ENCODE measurements around the gene RPS2. TPM values are rescaled to one million over a fixed set of nuclear protein-coding genes. Genes with fewer than 3 reads are reported as not detected.
A peak's percentile ranks its signal among the peaks of the same experiment; 100 is the strongest.

The RPS2 gene
- total RNA-seq, 4 donors from 2014 or later: 1,591 to 3,468 (median 1,745) TPM

DNA sequence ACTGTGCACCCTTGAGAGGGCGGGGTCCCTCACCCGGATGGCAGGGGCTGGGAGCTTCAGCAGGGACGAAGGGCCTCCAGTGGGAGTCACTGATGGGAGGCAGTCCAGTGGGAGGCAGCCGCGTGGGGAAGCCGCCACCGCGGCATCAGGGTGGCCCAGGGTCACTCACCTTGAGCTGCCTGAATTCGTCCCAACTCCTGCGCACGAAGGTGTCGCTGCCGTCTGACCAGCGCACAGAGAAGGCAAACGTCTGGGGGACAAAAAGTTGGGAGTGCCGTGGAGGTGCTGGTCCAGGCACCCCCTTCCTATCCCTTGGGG lies 16.1 kb upstream of the RPS2 start:
- Histone ChIP-seq H3K9me3 (no peaks in the 10 kb centered on the region), H3K27me3 (peaks cover 0 to 55% of the 10 kb centered on the region in 2 donors), H3K36me3 (peaks cover 0 to 44% (median 24%) of the 10 kb centered on the region in 3 donors), H3K4me1 (peaks cover 0 to 45% (median 24%) of the 10 kb centered on the region in 4 donors), H3K27ac (no peak overlapping the region), H3K4me3 (no peak overlapping the region)
- TF ChIP-seq POLR2A (IDR thresholded peaks at IDR 0.05): no peak
- TF ChIP-seq, protein P1, sequence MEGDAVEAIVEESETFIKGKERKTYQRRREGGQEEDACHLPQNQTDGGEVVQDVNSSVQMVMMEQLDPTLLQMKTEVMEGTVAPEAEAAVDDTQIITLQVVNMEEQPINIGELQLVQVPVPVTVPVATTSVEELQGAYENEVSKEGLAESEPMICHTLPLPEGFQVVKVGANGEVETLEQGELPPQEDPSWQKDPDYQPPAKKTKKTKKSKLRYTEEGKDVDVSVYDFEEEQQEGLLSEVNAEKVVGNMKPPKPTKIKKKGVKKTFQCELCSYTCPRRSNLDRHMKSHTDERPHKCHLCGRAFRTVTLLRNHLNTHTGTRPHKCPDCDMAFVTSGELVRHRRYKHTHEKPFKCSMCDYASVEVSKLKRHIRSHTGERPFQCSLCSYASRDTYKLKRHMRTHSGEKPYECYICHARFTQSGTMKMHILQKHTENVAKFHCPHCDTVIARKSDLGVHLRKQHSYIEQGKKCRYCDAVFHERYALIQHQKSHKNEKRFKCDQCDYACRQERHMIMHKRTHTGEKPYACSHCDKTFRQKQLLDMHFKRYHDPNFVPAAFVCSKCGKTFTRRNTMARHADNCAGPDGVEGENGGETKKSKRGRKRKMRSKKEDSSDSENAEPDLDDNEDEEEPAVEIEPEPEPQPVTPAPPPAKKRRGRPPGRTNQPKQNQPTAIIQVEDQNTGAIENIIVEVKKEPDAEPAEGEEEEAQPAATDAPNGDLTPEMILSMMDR (IDR thresholded peaks at IDR 0.05): no peak
- no peak for TF ChIP-seq EP300 (IDR thresholded peaks at IDR 0.05)
- 12 to 23% methylated on average over 13 to 16 of the region's 16 CpGs for WGBS, 2 donors
- no peak for DNase-seq (ENCODE audit: low spot score in 2 of 2)

DNA sequence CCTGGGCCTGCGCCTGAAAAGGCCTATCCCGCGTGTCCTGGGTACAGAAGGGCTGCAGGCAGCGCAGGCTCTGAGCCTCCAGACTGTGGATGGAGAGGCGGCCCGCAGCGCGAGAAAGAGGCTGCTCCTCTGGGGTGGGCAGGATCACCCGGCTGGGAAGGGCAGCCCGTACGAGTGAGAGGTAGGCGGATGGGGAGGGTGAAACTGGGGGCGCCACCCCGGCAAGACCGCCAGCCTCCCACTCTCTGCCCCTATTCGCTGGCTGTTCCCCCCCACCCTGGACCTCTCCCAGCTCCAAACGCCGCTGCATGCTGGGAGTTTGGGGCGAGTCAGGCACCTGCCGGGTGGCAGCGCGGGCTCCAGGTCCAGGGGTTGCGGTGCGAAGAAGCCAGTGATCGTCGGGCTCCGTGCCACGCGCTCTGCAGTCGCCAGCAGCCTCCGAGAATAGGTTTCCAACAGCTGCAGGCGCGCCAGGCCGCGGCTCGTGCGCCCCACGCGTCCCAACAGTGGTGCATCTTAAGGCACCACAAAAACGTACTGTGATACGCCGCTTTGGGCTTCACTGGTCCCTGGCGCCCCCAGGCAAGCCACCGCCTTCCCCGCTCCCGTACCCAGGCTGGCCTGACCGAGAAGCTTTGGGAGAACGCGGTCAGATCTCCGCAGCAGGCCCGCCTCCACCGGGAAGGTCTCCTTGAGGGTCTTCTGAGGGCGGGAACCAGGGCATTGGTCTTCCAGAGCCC lies 15.6 kb upstream of the RPS2 start:
- Histone ChIP-seq H3K9me3 (no peaks in the 10 kb centered on the region), H3K27me3 (peaks cover 0 to 55% of the 10 kb centered on the region in 2 donors), H3K4me3 (no peak overlapping the region), H3K36me3 (peaks cover 0 to 44% (median 28%) of the 10 kb centered on the region in 3 donors), H3K4me1 (peaks cover 0 to 40% (median 21%) of the 10 kb centered on the region in 4 donors), H3K27ac (no peak overlapping the region)
- DNase-seq (ENCODE audit: low spot score in 2 of 2): no peak
- TF ChIP-seq, protein P1 (IDR thresholded peaks at IDR 0.05): no peak
- TF ChIP-seq EP300 (IDR thresholded peaks at IDR 0.05): no peak
- TF ChIP-seq POLR2A (IDR thresholded peaks at IDR 0.05): no peak
- 6 to 10% methylated on average over 33 to 40 of the region's 53 CpGs for WGBS, 2 donors

DNA sequence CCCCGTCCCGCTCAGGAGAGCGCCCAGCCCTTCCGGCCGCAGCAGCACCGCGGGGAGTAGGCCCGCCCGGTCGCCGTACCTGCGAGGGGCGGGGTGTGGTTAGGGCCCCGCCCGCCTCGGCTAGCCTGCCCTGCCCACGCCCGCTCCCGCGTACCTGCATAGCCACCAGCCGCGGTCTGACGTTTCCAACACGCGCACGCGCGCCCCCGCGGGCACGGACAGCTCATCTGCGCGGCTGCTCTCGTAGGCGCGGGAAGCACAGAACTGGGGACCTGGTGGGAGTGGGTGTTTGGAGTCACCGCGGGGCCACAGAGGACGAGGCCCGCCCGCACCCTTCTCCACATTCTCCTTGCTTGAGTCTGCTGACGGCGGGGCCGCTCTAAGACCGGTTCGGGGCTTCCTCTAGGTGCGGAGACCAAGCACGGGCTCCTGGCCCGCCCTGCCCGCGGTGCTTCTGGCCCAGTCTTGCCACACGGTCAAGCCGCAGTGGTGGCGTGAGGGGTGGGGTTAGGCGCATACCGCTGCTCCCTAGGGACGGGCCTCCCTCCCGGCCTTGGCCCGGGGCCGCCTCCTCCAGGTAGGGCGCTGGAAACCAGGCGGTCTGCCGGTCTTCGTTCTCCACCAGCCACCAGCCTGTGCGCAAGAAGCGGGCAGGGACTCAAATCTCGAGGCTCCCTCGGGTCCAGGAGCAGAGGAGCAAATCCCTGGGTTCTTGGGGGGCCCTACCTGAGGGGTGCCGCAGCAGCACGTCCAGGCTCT lies 14.8 kb upstream of the RPS2 start:
- peaks cover 0 to 55% of the 10 kb centered on the region in 2 donors for H3K27me3 ChIP-seq
- TF ChIP-seq POLR2A (IDR thresholded peaks at IDR 0.05) (no peak), EP300 (IDR thresholded peaks at IDR 0.05) (no peak)
- peaks cover 0 to 32% (median 14%) of the 10 kb centered on the region in 4 donors for H3K4me1 ChIP-seq
- H3K36me3 ChIP-seq: peaks cover 0 to 51% (median 31%) of the 10 kb centered on the region in 3 donors
- DNase-seq (ENCODE audit: low spot score in 2 of 2): no peak
- H3K27ac ChIP-seq: peak overlapping the region in 1 of 4 donors; percentile 53
- WGBS, 2 donors: 24 to 27% methylated on average over 11 to 56 of the region's 70 CpGs
- peak overlapping the region in 1 of 4 donors; percentile 21 for H3K4me3 ChIP-seq
- H3K9me3 ChIP-seq: no peaks in the 10 kb centered on the region

DNA sequence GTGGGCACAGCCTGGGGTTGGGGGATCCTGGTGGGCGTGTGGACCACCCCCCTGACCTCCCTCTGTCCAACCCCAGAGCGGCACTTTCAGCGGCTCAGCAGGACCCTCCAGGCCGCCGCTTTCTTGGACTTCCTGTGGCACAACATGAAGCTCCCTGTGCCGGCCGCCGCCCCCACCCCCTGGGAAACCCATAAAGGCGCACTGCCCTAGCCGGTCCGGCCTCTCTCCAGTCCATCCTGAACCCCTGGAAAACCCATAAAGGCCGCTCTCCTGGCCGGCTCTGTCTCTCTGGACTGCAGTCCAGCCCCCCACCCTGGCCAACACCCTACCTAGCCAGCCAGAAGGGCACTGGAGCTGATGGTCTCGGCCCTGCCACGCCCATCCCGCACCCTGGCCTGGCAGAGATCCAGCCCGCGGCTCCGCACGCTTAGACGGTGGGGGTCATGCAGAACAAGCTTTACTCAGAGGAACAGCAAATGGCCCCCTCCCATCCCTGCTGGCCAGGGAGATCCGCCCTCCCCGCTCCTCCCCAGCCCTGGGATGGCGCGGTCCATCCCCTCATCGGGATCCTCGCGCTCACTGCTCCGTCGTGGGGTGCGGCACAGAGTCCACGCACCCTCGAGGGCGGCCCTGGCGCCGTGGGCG lies 14.0 kb upstream of the RPS2 start:
- Histone ChIP-seq H3K27me3 (peaks cover 0 to 55% of the 10 kb centered on the region in 2 donors), H3K9me3 (no peaks in the 10 kb centered on the region), H3K27ac (peak overlapping the region in 1 of 4 donors; percentile 53), H3K4me1 (peaks cover 0 to 33% (median 11%) of the 10 kb centered on the region in 4 donors), H3K36me3 (peaks cover 0 to 58% (median 36%) of the 10 kb centered on the region in 3 donors), H3K4me3 (peak overlapping the region in 1 of 4 donors; percentile 21)
- no peak for DNase-seq (ENCODE audit: low spot score in 2 of 2)
- 75 to 78% methylated on average over 30 to 36 of the region's 37 CpGs for WGBS, 2 donors
- TF ChIP-seq POLR2A (IDR thresholded peaks at IDR 0.05): no peak
- TF ChIP-seq, protein P1 (IDR thresholded peaks at IDR 0.05): no peak

DNA sequence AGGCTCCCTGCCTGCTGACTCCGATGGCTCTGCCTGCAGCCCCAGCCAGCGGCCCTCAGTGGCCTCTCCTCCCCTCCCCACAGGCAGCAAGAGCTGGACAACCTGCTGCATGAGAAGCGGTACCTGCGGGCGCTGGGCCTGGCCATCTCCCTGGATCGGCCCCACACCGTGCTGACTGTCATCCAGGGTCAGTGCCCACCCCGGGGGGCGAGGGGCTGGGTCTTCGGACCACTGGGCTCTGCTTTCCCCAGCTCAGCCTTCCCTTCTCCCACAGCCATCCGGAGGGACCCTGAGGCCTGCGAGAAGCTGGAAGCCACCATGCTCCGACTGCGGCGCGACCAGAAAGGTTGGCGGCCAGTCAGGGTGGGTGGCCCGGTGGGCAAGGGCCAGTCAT lies 13.2 kb upstream of the RPS2 start:
- 90% methylated on average over 17 of the region's 18 CpGs; no CpG with 5 or more reads in 1 of the 2 donors for WGBS, 2 donors
- Histone ChIP-seq H3K4me3 (no peak overlapping the region), H3K4me1 (peaks cover 0 to 33% (median 13%) of the 10 kb centered on the region in 4 donors), H3K9me3 (no peaks in the 10 kb centered on the region), H3K36me3 (peaks cover 0 to 58% (median 36%) of the 10 kb centered on the region in 3 donors), H3K27me3 (peaks cover 0 to 53% of the 10 kb centered on the region in 2 donors), H3K27ac (no peak overlapping the region)
- TF ChIP-seq, protein P1 (IDR thresholded peaks at IDR 0.05): no peak
- TF ChIP-seq EP300 (IDR thresholded peaks at IDR 0.05): no peak
- TF ChIP-seq POLR2A (IDR thresholded peaks at IDR 0.05): no peak
- DNase-seq (ENCODE audit: low spot score in 2 of 2): no peak
